ENCODE measurements around the gene PNMA8A.
A peak's percentile ranks its signal among the peaks of the same experiment; 100 is the strongest.

Gene PNMA8A

DNA sequence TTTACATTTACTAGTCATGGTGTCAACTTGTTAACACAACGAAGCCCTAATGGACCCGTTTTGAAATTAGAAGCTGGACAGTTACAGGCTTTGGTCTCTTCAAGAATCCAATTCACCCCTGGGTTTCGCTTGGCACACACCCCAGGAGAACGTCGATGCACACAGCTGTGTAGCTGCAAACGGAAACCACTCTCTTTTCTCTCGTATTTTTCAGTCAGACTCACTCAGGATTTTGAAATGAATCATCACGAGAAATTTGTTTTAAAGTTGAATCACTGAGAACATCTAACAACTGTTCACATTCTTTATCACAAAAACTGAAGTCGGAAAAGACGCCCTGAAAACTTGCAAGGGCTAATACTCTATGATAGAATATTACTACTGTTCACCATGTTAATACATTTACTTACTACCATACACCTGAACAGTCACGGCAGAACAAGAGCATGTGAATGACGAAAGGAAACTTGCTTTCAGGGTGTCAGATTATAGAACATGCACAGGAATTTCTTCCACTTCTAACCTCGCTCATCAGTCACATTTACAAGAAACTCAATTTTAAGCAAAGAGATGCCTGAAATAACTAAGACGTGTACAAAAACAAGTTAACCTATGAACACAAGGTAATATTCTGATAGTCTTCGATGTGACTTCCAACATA is 4.7 kb downstream of the PNMA8A start:
- peak; percentile 39 for DNase-seq (ENCODE audit: low read depth)
- no peak for TF ChIP-seq CTCF (IDR thresholded peaks at IDR 0.05; ENCODE audit: low read depth, low read length, missing control alignments)
- H3K4me3 ChIP-seq (ENCODE audit: low read depth, low read length), result no peak overlapping the region

GRCh38 chr19:46463516-46463915 is 7.8 kb downstream of the PNMA8A start:
- DNase-seq (ENCODE audit: low read depth), result no peak
- H3K4me3 ChIP-seq (ENCODE audit: low read depth, low read length), result no peak overlapping the region
- TF ChIP-seq CTCF (IDR thresholded peaks at IDR 0.05; ENCODE audit: low read depth, low read length, missing control alignments), result no peak

GRCh38 chr19:46461537-46461936 is 9.8 kb downstream of the PNMA8A start:
- no peak for TF ChIP-seq CTCF (IDR thresholded peaks at IDR 0.05; ENCODE audit: low read depth, low read length, missing control alignments)
- DNase-seq (ENCODE audit: low read depth), result no peak
- H3K4me3 ChIP-seq (ENCODE audit: low read depth, low read length), result no peak overlapping the region

- no peak for DNase-seq (ENCODE audit: low read depth)
- H3K4me3 ChIP-seq (ENCODE audit: low read depth, low read length), result no peak overlapping the region
- TF ChIP-seq CTCF (IDR thresholded peaks at IDR 0.05; ENCODE audit: low read depth, low read length, missing control alignments), result no peak
Measured at GRCh38 chr19:46460981-46461380, 10.4 kb downstream of the PNMA8A start.

GRCh38 chr19:46460055-46460454 is 11.3 kb downstream of the PNMA8A start:
- no peak overlapping the region for H3K4me3 ChIP-seq (ENCODE audit: low read depth, low read length)
- DNase-seq (ENCODE audit: low read depth), result no peak
- TF ChIP-seq CTCF (IDR thresholded peaks at IDR 0.05; ENCODE audit: low read depth, low read length, missing control alignments), result no peak

DNA sequence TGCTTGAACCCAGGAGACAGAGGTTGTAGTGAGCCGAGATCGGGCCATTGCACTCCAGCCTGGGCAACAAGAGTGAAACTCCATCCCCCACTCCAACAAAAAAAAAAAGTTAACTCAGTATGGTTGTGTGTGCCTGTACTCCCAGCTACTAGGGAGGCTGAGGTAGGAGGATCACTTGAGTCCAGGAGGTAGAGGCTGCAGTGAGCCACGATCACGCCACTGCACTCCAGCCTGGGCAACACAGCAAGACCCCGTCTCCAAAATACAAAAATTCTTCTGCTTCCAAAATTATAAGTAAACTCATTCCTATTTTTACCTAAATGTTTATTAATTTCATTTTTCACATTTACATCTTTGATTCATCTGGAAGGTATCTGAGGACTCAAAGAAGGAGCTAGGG is 14.4 kb downstream of the PNMA8A start:
- no peak for DNase-seq (ENCODE audit: low read depth)
- no peak for TF ChIP-seq CTCF (IDR thresholded peaks at IDR 0.05; ENCODE audit: low read depth, low read length, missing control alignments)
- no peak overlapping the region for H3K4me3 ChIP-seq (ENCODE audit: low read depth, low read length)

- DNase-seq (ENCODE audit: low read depth), result no peak
- H3K4me3 ChIP-seq (ENCODE audit: low read depth, low read length), result no peak overlapping the region
- no peak for TF ChIP-seq CTCF (IDR thresholded peaks at IDR 0.05; ENCODE audit: low read depth, low read length, missing control alignments)
Measured at GRCh38 chr19:46454244-46454643, 17.1 kb downstream of the PNMA8A start.

Measured in GM12864 (cell line).